Endodermal cell (in vitro differentiated cells): ENCODE data around the gene CYB5B. TPM values are rescaled to one million over a fixed set of nuclear protein-coding genes. Genes with fewer than 3 reads are reported as not detected.

Experiments used
- DNase-seq: peaks from one replicate; pipeline ENCODE4 v3.0.0-alpha.2; 2017
- H3K27ac ChIP-seq: 2 replicates; pipeline ENCODE4 v1.5.1; 2013; ENCODE audit warnings: mild to moderate bottlenecking, low read depth, low read length, moderate library complexity
- H3K27me3 ChIP-seq: 2 replicates; pipeline ENCODE4 v1.6.1; 2013; ENCODE audit warnings: mild to moderate bottlenecking, low read length, moderate library complexity; ENCODE audit not compliant: insufficient read depth, control insufficient read depth, poor library complexity, severe bottlenecking
- H3K36me3 ChIP-seq: 2 replicates; pipeline ENCODE4 v1.7.0; 2013; ENCODE audit warnings: mild to moderate bottlenecking, low read length, moderate library complexity; ENCODE audit not compliant: control insufficient read depth, insufficient read depth
- H3K4me1 ChIP-seq: one replicate; pipeline ENCODE4 v1.7.0; 2013; ENCODE audit warnings: low read length; ENCODE audit not compliant: control insufficient read depth, insufficient read depth
- H3K4me3 ChIP-seq: 2 replicates; pipeline ENCODE4 v1.5.1; 2013; ENCODE audit warnings: mild to moderate bottlenecking, low read length, moderate library complexity
- H3K9ac ChIP-seq: 2 replicates; pipeline ENCODE4 v1.6.1; 2013; ENCODE audit warnings: mild to moderate bottlenecking, low read length, moderate library complexity; ENCODE audit not compliant: poor library complexity, severe bottlenecking; ENCODE audit errors: extremely low read depth
- H3K9me3 ChIP-seq: 2 replicates; pipeline ENCODE4 v1.6.1; 2013; ENCODE audit warnings: mild to moderate bottlenecking, low read length, moderate library complexity; ENCODE audit not compliant: control insufficient read depth
- H3K27ac Mint-ChIP-seq: 2 replicates; pipeline ENCODE4 v1.8.0; 2020; ENCODE audit warnings: mixed read lengths
- H3K27me3 Mint-ChIP-seq: 2 replicates; pipeline ENCODE4 v1.8.0; 2021; ENCODE audit warnings: mild to moderate bottlenecking, mixed read lengths; ENCODE audit not compliant: insufficient read depth
- H3K36me3 Mint-ChIP-seq: 2 replicates; pipeline ENCODE4 v1.8.0; 2020; ENCODE audit warnings: low read depth, mixed read lengths
- H3K4me1 Mint-ChIP-seq: 2 replicates; pipeline ENCODE4 v1.8.0; 2020; ENCODE audit warnings: mixed read lengths
- H3K4me3 Mint-ChIP-seq: 2 replicates; pipeline ENCODE4 v1.8.0; 2020; ENCODE audit warnings: mild to moderate bottlenecking, moderate library complexity, mixed read lengths
- H3K9me3 Mint-ChIP-seq: 2 replicates; pipeline ENCODE4 v1.8.0; 2020; ENCODE audit warnings: mild to moderate bottlenecking, mixed read lengths
- WGBS, 2 experiments: methylation state at CpG; one replicate each; pipeline versions ENCODE4 v1.1.5 to v1.1.7; 2013; ENCODE audit warnings: missing lambda C conversion rate in 2 of 2, mixed read lengths in 1 of 2; ENCODE audit not compliant: insufficient coverage in 1 of 2, insufficient read length in 1 of 2; 5-methylcytosine and 5-hydroxymethylcytosine counted together
- long read RNA-seq, 4 experiments: library from polyadenylated mRNA in 2 of 4; library from RNA in 1 of 4; library from capped mRNA in 1 of 4; stranded (forward) in 3 of 4; unstranded in 1 of 4; transcript quantifications; one replicate each; pipeline ENCODE4 v2.0.0, GENCODE V29; 2020 to 2021; ENCODE audit warnings: inconsistent platforms in 1 of 4
- polyA plus RNA-seq, 2 experiments: library from polyadenylated mRNA; stranded (reverse); fragments of 50-300 nt; gene quantifications; one replicate each; pipeline ENCODE4 v1.2.3, GENCODE V29; 2013
- total RNA-seq, 2 donors: library from RNA; stranded (reverse); fragmentation: NEBNext Ultra II Directional in 1 of 2; extraction: Animal tissue kit (Norgen Biotek cat#: 25700) in 1 of 2; gene quantifications; 2 replicates in 1 of 2; 3 replicates in 1 of 2; pipeline ENCODE4 v1.2.1, GENCODE V29; 2021
- TF ChIP-seq, protein P1 (sequence below): fragments of 200-600 bp; sonication (generic); conservative IDR thresholded peaks from 2 replicates; pipeline ENCODE4 v1.5.0; 2021; ENCODE audit warnings: antibody characterized with exemption, mild to moderate bottlenecking

The CYB5B gene, protein sequence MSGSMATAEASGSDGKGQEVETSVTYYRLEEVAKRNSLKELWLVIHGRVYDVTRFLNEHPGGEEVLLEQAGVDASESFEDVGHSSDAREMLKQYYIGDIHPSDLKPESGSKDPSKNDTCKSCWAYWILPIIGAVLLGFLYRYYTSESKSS
- total RNA-seq, result 100 to 1,000 TPM; 123 to 131 TPM
- polyA plus RNA-seq (2013, experiment 1 of 2), result 125 TPM
- polyA plus RNA-seq (2013, experiment 2 of 2), result 110 TPM
- long read RNA-seq, experiment 1, full-length matches to known transcripts, result 31 of 49 reads
- long read RNA-seq, experiment 1, partial matches to known transcripts, result 13 of 49 reads
- long read RNA-seq, experiment 1, other reads (novel, unspliced or antisense), result 5 of 49 reads
- long read RNA-seq, experiment 2, full-length matches to known transcripts, result 192 of 202 reads
- long read RNA-seq, experiment 2, partial matches to known transcripts, result 1 of 202 reads
- long read RNA-seq, experiment 2, other reads (novel, unspliced or antisense), result 9 of 202 reads
- long read RNA-seq, experiment 3, full-length matches to known transcripts, result 318 of 326 reads
- long read RNA-seq, experiment 3, partial matches to known transcripts, result 1 of 326 reads
- long read RNA-seq, experiment 3, other reads (novel, unspliced or antisense), result 7 of 326 reads
- long read RNA-seq, experiment 4, full-length matches to known transcripts, result 174 of 207 reads
- long read RNA-seq, experiment 4, partial matches to known transcripts, result 0 of 207 reads
- long read RNA-seq, experiment 4, other reads (novel, unspliced or antisense), result 33 of 207 reads

DNA sequence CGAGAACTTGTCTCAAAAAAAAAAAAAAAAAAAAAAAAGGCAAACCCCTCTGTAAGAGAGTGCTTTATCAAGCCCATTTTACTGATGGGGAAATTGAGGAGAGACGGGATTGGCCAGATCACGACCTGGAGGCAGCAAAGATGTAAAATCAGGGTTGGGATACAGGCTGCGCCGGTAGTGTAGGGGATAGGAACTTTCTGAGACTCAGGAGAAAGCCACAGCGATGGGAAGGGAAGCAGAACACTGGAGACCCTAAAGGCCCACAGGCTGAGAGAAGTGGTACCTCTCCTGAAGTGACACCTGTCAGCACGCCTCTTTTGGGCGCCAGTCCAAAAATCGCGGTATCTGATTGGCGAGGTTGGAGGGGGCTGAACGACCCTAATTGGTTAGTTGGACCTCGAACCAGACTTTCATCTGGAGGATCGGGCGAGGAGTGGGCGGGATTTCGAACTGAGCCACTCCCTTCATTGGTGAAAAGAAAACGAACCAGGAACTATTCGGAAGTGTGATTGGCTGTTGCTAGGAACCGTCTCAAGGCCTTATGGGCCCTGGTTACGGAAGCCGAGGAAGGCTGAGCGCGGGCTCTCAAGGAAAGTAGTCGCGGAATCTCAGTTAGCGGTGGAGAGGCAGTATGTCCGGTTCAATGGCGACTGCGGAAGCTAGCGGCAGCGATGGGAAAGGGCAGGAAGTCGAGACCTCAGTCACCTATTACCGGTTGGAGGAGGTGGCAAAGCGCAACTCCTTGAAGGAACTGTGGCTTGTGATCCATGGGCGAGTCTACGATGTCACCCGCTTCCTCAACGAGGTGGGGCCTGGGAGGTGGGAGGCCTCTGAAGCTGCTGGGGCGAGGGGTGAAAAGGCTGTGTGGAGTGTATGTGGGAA is at the start of gene CYB5B:
CYB5B (plus strand) TSS at position 567 of the 882 bp plus-strand sequence; CDS start at position 632, 65 bp downstream.
- Histone ChIP-seq H3K4me1 (no peaks in the 10 kb centered on the region), H3K9ac (peak within 1 kb of the TSS; percentile 82), H3K27ac (peak within 1 kb of the TSS; percentile 33), H3K9me3 (peaks cover 13% of the 10 kb centered on the region), H3K27me3 (no peaks in the 10 kb centered on the region), H3K36me3 (peaks cover 27% of the 10 kb centered on the region), H3K4me3 (peak within 1 kb of the TSS; percentile 98)
- WGBS, 2 experiments, result 8 to 12% methylated on average over 26 to 40 of the region's 40 CpGs
- peaks cover 7% of the 10 kb centered on the region for H3K4me1 Mint-ChIP-seq
- H3K36me3 Mint-ChIP-seq, result peaks cover 27% of the 10 kb centered on the region
- peak within 1 kb of the TSS; percentile 100 for H3K4me3 Mint-ChIP-seq
- TF ChIP-seq, protein P1, sequence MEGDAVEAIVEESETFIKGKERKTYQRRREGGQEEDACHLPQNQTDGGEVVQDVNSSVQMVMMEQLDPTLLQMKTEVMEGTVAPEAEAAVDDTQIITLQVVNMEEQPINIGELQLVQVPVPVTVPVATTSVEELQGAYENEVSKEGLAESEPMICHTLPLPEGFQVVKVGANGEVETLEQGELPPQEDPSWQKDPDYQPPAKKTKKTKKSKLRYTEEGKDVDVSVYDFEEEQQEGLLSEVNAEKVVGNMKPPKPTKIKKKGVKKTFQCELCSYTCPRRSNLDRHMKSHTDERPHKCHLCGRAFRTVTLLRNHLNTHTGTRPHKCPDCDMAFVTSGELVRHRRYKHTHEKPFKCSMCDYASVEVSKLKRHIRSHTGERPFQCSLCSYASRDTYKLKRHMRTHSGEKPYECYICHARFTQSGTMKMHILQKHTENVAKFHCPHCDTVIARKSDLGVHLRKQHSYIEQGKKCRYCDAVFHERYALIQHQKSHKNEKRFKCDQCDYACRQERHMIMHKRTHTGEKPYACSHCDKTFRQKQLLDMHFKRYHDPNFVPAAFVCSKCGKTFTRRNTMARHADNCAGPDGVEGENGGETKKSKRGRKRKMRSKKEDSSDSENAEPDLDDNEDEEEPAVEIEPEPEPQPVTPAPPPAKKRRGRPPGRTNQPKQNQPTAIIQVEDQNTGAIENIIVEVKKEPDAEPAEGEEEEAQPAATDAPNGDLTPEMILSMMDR, result no peak
- H3K27me3 Mint-ChIP-seq, result no peaks in the 10 kb centered on the region
- peak within 1 kb of the TSS; percentile 98 for H3K27ac Mint-ChIP-seq
- peak; percentile 99 for DNase-seq
- H3K9me3 Mint-ChIP-seq, result peaks cover 11% of the 10 kb centered on the region

DNA sequence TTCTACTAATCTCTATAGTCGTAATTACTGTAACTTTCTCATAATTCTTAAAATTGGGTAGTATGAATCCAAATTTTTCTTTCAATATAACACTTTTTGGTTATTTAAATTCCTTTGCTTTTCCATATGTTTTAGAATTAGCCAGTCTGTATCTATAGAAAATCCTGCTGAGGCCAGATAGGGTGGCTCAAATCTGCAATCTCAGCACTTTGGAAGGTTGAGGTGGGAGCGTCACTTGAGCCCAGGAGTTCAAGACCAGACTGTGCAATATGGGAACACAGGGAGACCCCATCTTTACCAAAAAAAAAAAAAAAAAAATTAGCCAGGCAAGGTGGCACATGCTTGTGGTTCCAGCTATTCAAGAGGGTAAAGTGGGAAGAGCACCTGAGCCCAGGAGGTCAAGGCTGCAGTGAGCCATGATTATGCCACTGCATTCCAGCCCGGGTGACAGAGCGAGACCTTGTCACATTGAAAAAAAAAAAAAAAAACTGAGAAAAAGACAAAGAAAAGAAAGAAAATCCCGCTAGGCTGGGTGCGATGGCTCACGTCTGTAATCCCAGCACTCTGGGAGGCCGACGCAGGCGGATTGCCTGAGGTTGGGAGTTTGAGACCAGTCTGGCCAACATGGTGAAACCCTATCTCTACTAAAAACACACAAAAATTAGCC is 47.9 kb upstream of the CYB5B start:
- H3K27ac Mint-ChIP-seq, result no peak overlapping the region
- peaks cover 73% of the 10 kb centered on the region for H3K36me3 ChIP-seq
- H3K9me3 ChIP-seq, result no peaks in the 10 kb centered on the region
- peaks cover 3% of the 10 kb centered on the region for H3K4me1 Mint-ChIP-seq
- H3K36me3 Mint-ChIP-seq, result peaks cover 69% of the 10 kb centered on the region
- no peak for DNase-seq
- TF ChIP-seq, protein P1, result no peak
- WGBS, 2 experiments, result 93 to 97% methylated on average over 3 to 9 of the region's 10 CpGs
- H3K4me1 ChIP-seq, result no peaks in the 10 kb centered on the region
- no peaks in the 10 kb centered on the region for H3K9me3 Mint-ChIP-seq
- H3K4me3 Mint-ChIP-seq, result no peak overlapping the region
- H3K27me3 Mint-ChIP-seq, result no peaks in the 10 kb centered on the region
- no peak overlapping the region for H3K9ac ChIP-seq
- no peaks in the 10 kb centered on the region for H3K27me3 ChIP-seq
- H3K27ac ChIP-seq, result no peak overlapping the region
- H3K4me3 ChIP-seq, result no peak overlapping the region
